Gastroesophageal sphincter (tissue), 3 donors: Measurements from ENCODE around the gene ELAVL3.

Source experiments
- POLR2A ChIP-seq, 2 donors: fragments of 450-650 bp; IDR thresholded peaks; one replicate each; pipeline ENCODE4 v1.6.1; 2017; ENCODE audit warnings: antibody characterized with exemption in 2 of 2, mild to moderate bottlenecking in 2 of 2, moderate library complexity in 1 of 2
- TF ChIP-seq, protein P1 (sequence below), 4 experiments: fragments of 200-600 bp in 2 of 4; fragments of 450-650 bp in 2 of 4; sonication (generic) in 1 of 4; IDR thresholded peaks; one replicate each; pipeline ENCODE4 v1.5.1; 2017 to 2019; ENCODE audit warnings: antibody characterized with exemption in 4 of 4, mild to moderate bottlenecking in 2 of 4, moderate library complexity in 2 of 4

- TF ChIP-seq, protein P1, sequence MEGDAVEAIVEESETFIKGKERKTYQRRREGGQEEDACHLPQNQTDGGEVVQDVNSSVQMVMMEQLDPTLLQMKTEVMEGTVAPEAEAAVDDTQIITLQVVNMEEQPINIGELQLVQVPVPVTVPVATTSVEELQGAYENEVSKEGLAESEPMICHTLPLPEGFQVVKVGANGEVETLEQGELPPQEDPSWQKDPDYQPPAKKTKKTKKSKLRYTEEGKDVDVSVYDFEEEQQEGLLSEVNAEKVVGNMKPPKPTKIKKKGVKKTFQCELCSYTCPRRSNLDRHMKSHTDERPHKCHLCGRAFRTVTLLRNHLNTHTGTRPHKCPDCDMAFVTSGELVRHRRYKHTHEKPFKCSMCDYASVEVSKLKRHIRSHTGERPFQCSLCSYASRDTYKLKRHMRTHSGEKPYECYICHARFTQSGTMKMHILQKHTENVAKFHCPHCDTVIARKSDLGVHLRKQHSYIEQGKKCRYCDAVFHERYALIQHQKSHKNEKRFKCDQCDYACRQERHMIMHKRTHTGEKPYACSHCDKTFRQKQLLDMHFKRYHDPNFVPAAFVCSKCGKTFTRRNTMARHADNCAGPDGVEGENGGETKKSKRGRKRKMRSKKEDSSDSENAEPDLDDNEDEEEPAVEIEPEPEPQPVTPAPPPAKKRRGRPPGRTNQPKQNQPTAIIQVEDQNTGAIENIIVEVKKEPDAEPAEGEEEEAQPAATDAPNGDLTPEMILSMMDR (IDR thresholded peaks at IDR 0.05), result no peak
- TF ChIP-seq POLR2A (IDR thresholded peaks at IDR 0.05), result no peak
Measured at GRCh38 chr19:11458236-11458900, 22.5 kb downstream of the ELAVL3 start.
